ENCODE results near the gene AMBRA1. TPM values are rescaled to one million over a fixed set of nuclear protein-coding genes. Genes with fewer than 3 reads are reported as not detected.

The AMBRA1 gene
- total RNA-seq, 4 donors from 2014 or later, result 25.7 to 33.1 (median 30.2) TPM

DNA sequence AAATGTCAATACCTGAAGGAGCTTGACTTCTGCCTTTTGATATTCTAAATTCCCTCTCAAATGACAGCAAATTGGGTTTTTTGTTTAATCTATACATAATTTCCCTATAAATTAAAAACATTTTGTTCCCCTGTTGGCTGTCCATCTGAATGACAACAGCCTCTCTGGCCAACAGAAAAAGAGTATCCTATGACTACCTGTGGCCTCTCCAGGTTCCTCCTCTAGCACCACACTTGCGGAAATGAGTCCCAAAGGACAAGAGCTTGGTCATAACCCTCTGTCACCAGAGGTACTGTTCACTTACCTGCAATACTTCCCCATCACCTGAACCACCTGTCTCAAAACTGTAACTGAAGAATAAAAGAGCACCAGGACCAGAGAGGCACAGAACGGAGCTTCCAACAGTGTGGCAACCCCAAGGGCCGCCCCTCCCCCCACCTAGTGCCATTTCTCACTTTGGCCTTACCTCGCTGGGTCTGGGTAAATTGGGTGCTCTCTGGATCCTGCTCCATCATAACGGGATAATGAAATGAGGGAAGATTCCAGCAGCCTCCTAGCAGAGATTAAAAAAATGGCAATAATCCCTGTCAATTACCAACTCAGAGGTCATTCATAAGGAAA is 81.5 kb downstream of the AMBRA1 start:
- no peak for ATAC-seq
- 91 to 100% methylated on average over 1 to 3 of the region's 5 CpGs for WGBS, 2 donors (ENCODE audit: low coverage in 1 of 2)
- no peaks in the 10 kb centered on the region for H3K27me3 ChIP-seq
- peaks cover 0 to 14% of the 10 kb centered on the region in 2 donors for H3K36me3 ChIP-seq
- H3K4me3 ChIP-seq, result no peak overlapping the region
- peaks cover 0 to 15% (median 8%) of the 10 kb centered on the region in 3 donors for H3K4me1 ChIP-seq
- no peaks in the 10 kb centered on the region for H3K9me3 ChIP-seq
- TF ChIP-seq CTCF (IDR thresholded peaks at IDR 0.05) (no peak), POLR2AphosphoS5 (IDR thresholded peaks at IDR 0.05) (no peak), EP300 (IDR thresholded peaks at IDR 0.05) (no peak), POLR2A (IDR thresholded peaks at IDR 0.05) (no peak)
- H3K27ac ChIP-seq, result no peak overlapping the region

DNA sequence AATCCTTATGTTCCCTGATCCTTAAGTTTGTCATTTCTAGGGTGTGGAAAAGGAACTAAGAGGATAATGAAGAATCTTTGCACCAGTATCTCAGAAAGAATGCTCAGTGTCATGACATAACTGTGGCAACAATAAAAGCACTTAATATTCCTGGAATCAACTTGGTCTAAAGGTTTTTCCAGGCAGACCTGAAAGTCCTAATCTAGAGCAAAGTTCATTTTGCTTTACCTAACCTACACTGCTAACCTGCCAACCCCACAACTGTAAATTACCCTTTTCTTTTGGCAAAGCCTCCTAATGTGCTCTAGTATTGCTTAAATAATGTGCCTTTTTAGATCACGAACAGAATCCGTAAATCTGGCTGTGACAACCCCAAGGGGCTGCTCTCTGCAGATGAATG is 82.5 kb downstream of the AMBRA1 start:
- TF ChIP-seq POLR2AphosphoS5 (IDR thresholded peaks at IDR 0.05) (no peak), CTCF (IDR thresholded peaks at IDR 0.05) (no peak), POLR2A (IDR thresholded peaks at IDR 0.05) (no peak), EP300 (IDR thresholded peaks at IDR 0.05) (no peak)
- H3K27me3 ChIP-seq, result no peaks in the 10 kb centered on the region
- WGBS, 2 donors (ENCODE audit: low coverage in 1 of 2), result 80 to 100% methylated on average over 2 of the region's 2 CpGs
- H3K9me3 ChIP-seq, result no peaks in the 10 kb centered on the region
- ATAC-seq, result no peak
- peaks cover 0 to 15% (median 8%) of the 10 kb centered on the region in 3 donors for H3K4me1 ChIP-seq
- H3K36me3 ChIP-seq, result peaks cover 0 to 20% of the 10 kb centered on the region in 2 donors
- no peak overlapping the region for H3K4me3 ChIP-seq
- H3K27ac ChIP-seq, result no peak overlapping the region

GRCh38 chr11:46508360-46508759 is 85.5 kb downstream of the AMBRA1 start:
- ATAC-seq, result no peak
- Histone ChIP-seq H3K27ac (no peak overlapping the region), H3K36me3 (peaks cover 0 to 50% of the 10 kb centered on the region in 2 donors), H3K4me1 (peaks cover 0 to 5% (median 0%) of the 10 kb centered on the region in 3 donors), H3K9me3 (no peaks in the 10 kb centered on the region), H3K4me3 (no peak overlapping the region), H3K27me3 (no peaks in the 10 kb centered on the region)
- WGBS, 2 donors (ENCODE audit: low coverage in 1 of 2), result 90 to 100% methylated on average over 1 of the region's 1 CpG
- no peak for TF ChIP-seq POLR2AphosphoS5 (IDR thresholded peaks at IDR 0.05)
- no peak for TF ChIP-seq EP300 (IDR thresholded peaks at IDR 0.05)
- no peak for TF ChIP-seq POLR2A (IDR thresholded peaks at IDR 0.05)
- no peak for TF ChIP-seq CTCF (IDR thresholded peaks at IDR 0.05)

DNA sequence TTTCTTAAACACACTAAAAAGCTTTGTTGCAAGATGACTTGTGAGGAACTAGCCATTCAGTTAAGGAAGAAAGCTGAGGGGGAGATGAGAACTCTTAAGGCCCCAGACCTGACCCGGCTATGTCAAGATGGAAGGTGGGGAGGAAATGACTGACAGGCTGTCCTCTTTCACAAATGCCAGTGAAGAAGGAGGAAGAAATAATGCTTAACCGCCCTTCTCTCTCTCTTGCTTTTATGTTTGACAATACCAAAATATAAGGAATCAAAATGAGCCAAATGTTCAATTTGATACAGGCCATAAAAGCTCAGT is 87.4 kb downstream of the AMBRA1 start:
- no peak for ATAC-seq
- Histone ChIP-seq H3K4me3 (no peak overlapping the region), H3K9me3 (no peaks in the 10 kb centered on the region), H3K36me3 (peaks cover 0 to 60% of the 10 kb centered on the region in 2 donors), H3K27ac (no peak overlapping the region), H3K27me3 (no peaks in the 10 kb centered on the region), H3K4me1 (peaks cover 0 to 3% (median 0%) of the 10 kb centered on the region in 3 donors)
- 67 to 80% methylated on average over 1 of the region's 2 CpGs for WGBS, 2 donors (ENCODE audit: low coverage in 1 of 2)
- TF ChIP-seq CTCF (IDR thresholded peaks at IDR 0.05) (no peak), POLR2AphosphoS5 (IDR thresholded peaks at IDR 0.05) (no peak), POLR2A (IDR thresholded peaks at IDR 0.05) (no peak), EP300 (IDR thresholded peaks at IDR 0.05) (no peak)

- Histone ChIP-seq H3K36me3 (peaks cover 0 to 64% of the 10 kb centered on the region in 2 donors), H3K27ac (no peak overlapping the region), H3K4me1 (peaks cover 0 to 3% (median 0%) of the 10 kb centered on the region in 3 donors), H3K9me3 (no peaks in the 10 kb centered on the region), H3K27me3 (no peaks in the 10 kb centered on the region), H3K4me3 (no peak overlapping the region)
- no peak for TF ChIP-seq POLR2A (IDR thresholded peaks at IDR 0.05)
- TF ChIP-seq POLR2AphosphoS5 (IDR thresholded peaks at IDR 0.05), result no peak
- no peak for TF ChIP-seq CTCF (IDR thresholded peaks at IDR 0.05)
- no peak for TF ChIP-seq EP300 (IDR thresholded peaks at IDR 0.05)
- 69 to 83% methylated on average over 2 to 6 of the region's 6 CpGs for WGBS, 2 donors (ENCODE audit: low coverage in 1 of 2)
- no peak for ATAC-seq
Measured at GRCh38 chr11:46505741-46506482, 87.9 kb downstream of the AMBRA1 start.
